Panc1 (cell line): Measurements from ENCODE around the gene TNRC6C. TPM values are rescaled to one million over a fixed set of nuclear protein-coding genes. Genes with fewer than 3 reads are reported as not detected.

Source experiments
- ATAC-seq: fragments of 200-7000 bp; cut with Tn5 transposase; 2 replicates; pipeline ENCODE4 v1.9.1; 2020; ENCODE audit warnings: mild to moderate bottlenecking, moderate library complexity
- BruUV-seq: library from RNA; stranded (reverse); fragments of 400-500 nt; replicated peaks from 2 replicates; lab custom pipeline; 2021; lab: Mats Ljungman, UMichigan
- CTCF ChIA-PET: fragments of 300-600 bp; sonication (Branson Sonifier 250); formaldehyde crosslinking; loops from one replicate; lab custom pipeline; 2022; ENCODE audit warnings: antibody characterized with exemption; lab: Charles Lee
- POLR2A ChIA-PET: fragments of 300-600 bp; sonication (Branson Sonifier 250); formaldehyde crosslinking; loops from one replicate; lab custom pipeline; 2022; ENCODE audit warnings: antibody characterized with exemption; lab: Charles Lee
- DNase-seq: peaks from one replicate; pipeline ENCODE4 v3.0.0-alpha.2; 2010; ENCODE audit warnings: low read depth, low spot score
- H3K27ac ChIP-seq: 2 replicates; pipeline ENCODE4 v1.5.1; 2011; ENCODE audit warnings: mild to moderate bottlenecking, low read length, inconsistent platforms
- H3K27me3 ChIP-seq: fragments of 200-500 bp; sonication (Bioruptor generic); 2 replicates; pipeline ENCODE4 v1.6.0; 2014; ENCODE audit warnings: low read length, inconsistent platforms; ENCODE audit not compliant: control insufficient read depth, insufficient read depth
- H3K36me3 ChIP-seq: fragments of 200-500 bp; sonication (Bioruptor generic); 2 replicates; pipeline ENCODE4 v1.5.1; 2014; ENCODE audit warnings: inconsistent platforms, mild to moderate bottlenecking, low read length, moderate library complexity; ENCODE audit not compliant: control insufficient read depth, insufficient read depth
- H3K4me1 ChIP-seq: 2 replicates; pipeline ENCODE4 v1.5.1; 2011; ENCODE audit warnings: inconsistent platforms, mild to moderate bottlenecking, low read length, moderate library complexity; ENCODE audit not compliant: control insufficient read depth, insufficient read depth
- H3K4me3 ChIP-seq, 2 experiments: 2 replicates each; pipeline ENCODE4 v1.5.1; 2011 to 2012; ENCODE audit warnings: low read depth in 2 of 2, low read length in 2 of 2, mild to moderate bottlenecking in 2 of 2, inconsistent platforms in 1 of 2, moderate library complexity in 1 of 2
- H3K9me3 ChIP-seq: fragments of 200-500 bp; sonication (Bioruptor generic); 2 replicates; pipeline ENCODE4 v1.5.1; 2014; ENCODE audit warnings: low read depth, mild to moderate bottlenecking, inconsistent platforms, low read length, moderate library complexity; ENCODE audit not compliant: control insufficient read depth, insufficient read depth
- POLR2AphosphoS5 ChIP-seq: IDR thresholded peaks from 2 replicates; pipeline ENCODE4 v1.6.1; 2012; ENCODE audit warnings: mild to moderate bottlenecking, low read depth, low read length, moderate library complexity
- SIN3A ChIP-seq: IDR thresholded peaks from 2 replicates; pipeline ENCODE4 v1.6.1; 2012; ENCODE audit warnings: low read depth, mild to moderate bottlenecking, low read length, moderate library complexity, borderline replicate concordance; ENCODE audit not compliant: insufficient read depth
- TCF7L2 ChIP-seq: IDR thresholded peaks from 2 replicates; pipeline ENCODE4 v1.6.1; 2011; ENCODE audit warnings: mild to moderate bottlenecking, low read depth, low read length, inconsistent platforms
- in situ Hi-C: cut with HindIII; loops from 2 replicates; pipeline ENCODE4 v1.10.0; 2016; ENCODE audit warnings: low sequenced_read_pairs, low pct_unique_long_range_greater_than_20kb
- intact Hi-C: fragments of 100-400 bp; cut with micrococcal nuclease; formaldehyde crosslinking; loops from one replicate; pipeline ENCODE4 v1.10.0; 2022; ENCODE audit not compliant: unreplicated experiment
- total RNA-seq: library from RNA; stranded (reverse); gene quantifications from one replicate; pipeline ENCODE4 v1.2.1, GENCODE V29; 2021; ENCODE audit not compliant: unreplicated experiment
- TF ChIP-seq, protein P1 (sequence below): fragments of 450-650 bp; IDR thresholded peaks from 2 replicates; pipeline ENCODE4 v1.5.1; 2017; ENCODE audit warnings: mild to moderate bottlenecking
- TF ChIP-seq, protein P2 (sequence below), 2 experiments: IDR thresholded peaks; 2 replicates each; pipeline ENCODE4 v1.6.1; 2011 to 2012; ENCODE audit warnings: low read depth in 2 of 2, control low read depth in 1 of 2, low read length in 1 of 2, mild to moderate bottlenecking in 1 of 2, moderate library complexity in 1 of 2; ENCODE audit not compliant: insufficient read depth in 1 of 2

Gene TNRC6C
- total RNA-seq, 1 experiment from 2014 or later = 10.1 TPM

DNA sequence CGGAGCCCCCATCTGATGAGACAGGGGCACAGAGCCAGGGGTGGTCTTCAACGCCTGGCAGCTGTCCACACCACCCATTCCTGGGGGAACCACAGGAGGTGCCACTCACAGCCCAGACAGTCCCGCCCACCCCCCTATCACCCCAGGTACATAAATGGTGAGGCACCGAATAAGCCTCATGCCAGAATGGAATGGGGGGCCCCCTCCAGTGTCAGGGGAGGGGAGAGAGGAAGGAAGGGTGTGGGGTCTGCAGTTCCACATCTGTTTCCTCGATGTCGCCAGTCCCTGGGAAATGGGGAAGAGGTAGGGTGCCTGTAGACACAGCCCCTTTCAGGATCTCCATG lies 168.4 kb downstream of the TNRC6C start:
- intact Hi-C loops = no loop called here
- ChIA-PET CTCF (interaction anchor here (0.9 kb wide), 1 partner anchor 44 kb away, joined by 3 read pairs; no protein-coding TSS in a partner anchor), POLR2A (no interaction called here)
- H3K4me1 ChIP-seq = peaks cover 41% of the 10 kb centered on the region
- peak overlapping the region in 1 of 2 experiments; percentile 73; a peak in 2 of 4 replicates for H3K4me3 ChIP-seq
- no TSS peak for BruUV-seq
- in situ Hi-C loops = no loop called here
- H3K36me3 ChIP-seq = peaks cover 2% of the 10 kb centered on the region; the same call in 1 of the 2 replicates
- no peaks in the 10 kb centered on the region for H3K27me3 ChIP-seq
- peak overlapping the region; percentile 76; the same call in 1 of the 2 replicates for H3K27ac ChIP-seq
- no peak for TF ChIP-seq TCF7L2
- TF ChIP-seq, protein P1, sequence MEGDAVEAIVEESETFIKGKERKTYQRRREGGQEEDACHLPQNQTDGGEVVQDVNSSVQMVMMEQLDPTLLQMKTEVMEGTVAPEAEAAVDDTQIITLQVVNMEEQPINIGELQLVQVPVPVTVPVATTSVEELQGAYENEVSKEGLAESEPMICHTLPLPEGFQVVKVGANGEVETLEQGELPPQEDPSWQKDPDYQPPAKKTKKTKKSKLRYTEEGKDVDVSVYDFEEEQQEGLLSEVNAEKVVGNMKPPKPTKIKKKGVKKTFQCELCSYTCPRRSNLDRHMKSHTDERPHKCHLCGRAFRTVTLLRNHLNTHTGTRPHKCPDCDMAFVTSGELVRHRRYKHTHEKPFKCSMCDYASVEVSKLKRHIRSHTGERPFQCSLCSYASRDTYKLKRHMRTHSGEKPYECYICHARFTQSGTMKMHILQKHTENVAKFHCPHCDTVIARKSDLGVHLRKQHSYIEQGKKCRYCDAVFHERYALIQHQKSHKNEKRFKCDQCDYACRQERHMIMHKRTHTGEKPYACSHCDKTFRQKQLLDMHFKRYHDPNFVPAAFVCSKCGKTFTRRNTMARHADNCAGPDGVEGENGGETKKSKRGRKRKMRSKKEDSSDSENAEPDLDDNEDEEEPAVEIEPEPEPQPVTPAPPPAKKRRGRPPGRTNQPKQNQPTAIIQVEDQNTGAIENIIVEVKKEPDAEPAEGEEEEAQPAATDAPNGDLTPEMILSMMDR = no peak
- TF ChIP-seq, protein P2, sequence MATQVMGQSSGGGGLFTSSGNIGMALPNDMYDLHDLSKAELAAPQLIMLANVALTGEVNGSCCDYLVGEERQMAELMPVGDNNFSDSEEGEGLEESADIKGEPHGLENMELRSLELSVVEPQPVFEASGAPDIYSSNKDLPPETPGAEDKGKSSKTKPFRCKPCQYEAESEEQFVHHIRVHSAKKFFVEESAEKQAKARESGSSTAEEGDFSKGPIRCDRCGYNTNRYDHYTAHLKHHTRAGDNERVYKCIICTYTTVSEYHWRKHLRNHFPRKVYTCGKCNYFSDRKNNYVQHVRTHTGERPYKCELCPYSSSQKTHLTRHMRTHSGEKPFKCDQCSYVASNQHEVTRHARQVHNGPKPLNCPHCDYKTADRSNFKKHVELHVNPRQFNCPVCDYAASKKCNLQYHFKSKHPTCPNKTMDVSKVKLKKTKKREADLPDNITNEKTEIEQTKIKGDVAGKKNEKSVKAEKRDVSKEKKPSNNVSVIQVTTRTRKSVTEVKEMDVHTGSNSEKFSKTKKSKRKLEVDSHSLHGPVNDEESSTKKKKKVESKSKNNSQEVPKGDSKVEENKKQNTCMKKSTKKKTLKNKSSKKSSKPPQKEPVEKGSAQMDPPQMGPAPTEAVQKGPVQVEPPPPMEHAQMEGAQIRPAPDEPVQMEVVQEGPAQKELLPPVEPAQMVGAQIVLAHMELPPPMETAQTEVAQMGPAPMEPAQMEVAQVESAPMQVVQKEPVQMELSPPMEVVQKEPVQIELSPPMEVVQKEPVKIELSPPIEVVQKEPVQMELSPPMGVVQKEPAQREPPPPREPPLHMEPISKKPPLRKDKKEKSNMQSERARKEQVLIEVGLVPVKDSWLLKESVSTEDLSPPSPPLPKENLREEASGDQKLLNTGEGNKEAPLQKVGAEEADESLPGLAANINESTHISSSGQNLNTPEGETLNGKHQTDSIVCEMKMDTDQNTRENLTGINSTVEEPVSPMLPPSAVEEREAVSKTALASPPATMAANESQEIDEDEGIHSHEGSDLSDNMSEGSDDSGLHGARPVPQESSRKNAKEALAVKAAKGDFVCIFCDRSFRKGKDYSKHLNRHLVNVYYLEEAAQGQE (IDR thresholded peaks at IDR 0.05; ENCODE audit: insufficient read depth in 1 of 2, low read depth in 2 of 2, low read length in 1 of 2) = no peak
- no peak for TF ChIP-seq POLR2AphosphoS5
- no peak for TF ChIP-seq SIN3A
- H3K9me3 ChIP-seq = no peaks in the 10 kb centered on the region
- ATAC-seq (no peak), DNase-seq (no peak)

DNA sequence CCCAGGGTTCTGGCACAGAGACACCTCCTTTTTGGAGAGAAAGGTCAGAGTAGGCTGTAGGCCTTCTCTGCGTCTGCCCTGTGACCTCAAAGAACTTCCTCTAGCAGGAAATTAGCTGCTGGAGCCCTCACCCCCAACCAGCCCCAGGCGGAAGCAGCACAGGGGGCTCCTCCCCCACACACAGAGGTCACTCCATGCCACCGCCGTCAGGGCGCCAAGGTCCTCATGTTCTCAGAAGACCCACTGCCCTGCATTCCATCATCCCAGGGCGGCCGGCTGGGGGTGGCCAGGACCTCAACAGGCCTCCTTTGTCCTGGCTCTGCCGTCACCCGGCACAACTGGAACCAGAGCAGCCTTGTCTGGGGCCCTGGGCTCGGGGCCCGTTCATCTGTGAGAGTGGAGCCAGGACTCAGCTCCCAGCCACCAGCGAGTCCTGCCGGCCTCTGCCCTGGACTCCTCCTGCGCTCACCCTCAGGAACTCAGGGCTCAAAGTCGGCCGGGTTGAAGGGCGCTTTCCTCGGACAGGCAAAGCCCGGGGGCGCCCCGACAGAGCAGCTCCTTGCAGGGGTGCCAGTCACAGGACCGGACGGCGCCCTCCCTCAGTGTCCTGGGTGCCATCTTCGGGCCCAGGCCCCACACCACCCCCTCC lies 168.9 kb downstream of the TNRC6C start:
- peak overlapping the region; percentile 76 for H3K27ac ChIP-seq
- in situ Hi-C loops (no loop called here), intact Hi-C loops (no loop called here)
- peaks cover 2% of the 10 kb centered on the region; the same call in 1 of the 2 replicates for H3K36me3 ChIP-seq
- no TSS peak for BruUV-seq
- no peaks in the 10 kb centered on the region for H3K9me3 ChIP-seq
- no peak for DNase-seq
- ChIA-PET POLR2A (no interaction called here), CTCF (interaction anchor here (0.9 kb wide), 2 partner anchors 11 to 44 kb away, joined by 3 read pairs; no protein-coding TSS in a partner anchor)
- TF ChIP-seq, protein P1 = no peak
- TF ChIP-seq, protein P2 (IDR thresholded peaks at IDR 0.05; ENCODE audit: insufficient read depth in 1 of 2, low read depth in 2 of 2, low read length in 1 of 2) = no peak
- TF ChIP-seq TCF7L2 (no peak), POLR2AphosphoS5 (no peak), SIN3A (no peak)
- peak overlapping the region; percentile 73 to 75 for H3K4me3 ChIP-seq
- peak; percentile 58 for ATAC-seq
- peaks cover 41% of the 10 kb centered on the region for H3K4me1 ChIP-seq
- no peaks in the 10 kb centered on the region for H3K27me3 ChIP-seq
